Measurements from ENCODE around the gene HMCN2.
"Not testable (repeated sequence)": the region's sequence is repeated elsewhere in the genome, so short reads cannot be mapped to it uniquely, and the experiment has no call there.

The HMCN2 gene

DNA sequence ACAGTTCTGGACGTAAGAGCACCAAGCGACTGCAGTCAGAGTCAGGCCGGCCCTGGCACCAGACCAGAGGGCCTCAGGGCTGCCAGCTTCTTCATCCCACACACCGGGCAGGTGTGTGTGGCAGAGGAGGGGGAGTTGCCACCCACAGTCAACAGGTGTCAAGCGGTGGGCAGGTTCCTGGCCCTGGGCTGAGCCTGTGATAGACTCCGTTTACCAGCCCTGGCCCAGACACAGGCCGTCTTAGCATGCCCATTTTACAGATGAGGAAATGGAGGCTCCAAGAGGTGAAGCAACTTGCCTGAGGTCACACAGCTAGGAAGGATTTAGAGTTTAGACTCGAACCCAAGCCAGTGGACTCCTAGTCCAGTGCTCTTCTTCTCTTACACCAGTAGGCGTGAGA lies 71.8 kb downstream of the HMCN2 start:
- in situ Hi-C loops (cut with MboI; ENCODE audit: low pct_unique_long_range_greater_than_20kb, low sequenced_read_pairs, unreplicated experiment), result no loop called here
- TF ChIP-seq, protein P1, sequence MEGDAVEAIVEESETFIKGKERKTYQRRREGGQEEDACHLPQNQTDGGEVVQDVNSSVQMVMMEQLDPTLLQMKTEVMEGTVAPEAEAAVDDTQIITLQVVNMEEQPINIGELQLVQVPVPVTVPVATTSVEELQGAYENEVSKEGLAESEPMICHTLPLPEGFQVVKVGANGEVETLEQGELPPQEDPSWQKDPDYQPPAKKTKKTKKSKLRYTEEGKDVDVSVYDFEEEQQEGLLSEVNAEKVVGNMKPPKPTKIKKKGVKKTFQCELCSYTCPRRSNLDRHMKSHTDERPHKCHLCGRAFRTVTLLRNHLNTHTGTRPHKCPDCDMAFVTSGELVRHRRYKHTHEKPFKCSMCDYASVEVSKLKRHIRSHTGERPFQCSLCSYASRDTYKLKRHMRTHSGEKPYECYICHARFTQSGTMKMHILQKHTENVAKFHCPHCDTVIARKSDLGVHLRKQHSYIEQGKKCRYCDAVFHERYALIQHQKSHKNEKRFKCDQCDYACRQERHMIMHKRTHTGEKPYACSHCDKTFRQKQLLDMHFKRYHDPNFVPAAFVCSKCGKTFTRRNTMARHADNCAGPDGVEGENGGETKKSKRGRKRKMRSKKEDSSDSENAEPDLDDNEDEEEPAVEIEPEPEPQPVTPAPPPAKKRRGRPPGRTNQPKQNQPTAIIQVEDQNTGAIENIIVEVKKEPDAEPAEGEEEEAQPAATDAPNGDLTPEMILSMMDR (IDR thresholded peaks at IDR 0.05; ENCODE audit: extremely low read depth, insufficient read depth, missing control alignments), result no peak
- DNase-seq (ENCODE audit: low spot score), result no peak

- TF ChIP-seq, protein P1 (IDR thresholded peaks at IDR 0.05; ENCODE audit: extremely low read depth, insufficient read depth, missing control alignments), result no peak
- DNase-seq (ENCODE audit: low spot score), result no peak
- in situ Hi-C loops (cut with MboI; ENCODE audit: low pct_unique_long_range_greater_than_20kb, low sequenced_read_pairs, unreplicated experiment), result no loop called here
Measured at GRCh38 chr9:130337784-130338380, 72.3 kb downstream of the HMCN2 start.

- in situ Hi-C loops (cut with MboI; ENCODE audit: low pct_unique_long_range_greater_than_20kb, low sequenced_read_pairs, unreplicated experiment), result not testable (repeated sequence)
Measured at GRCh38 chr9:130338891-130339290, 73.3 kb downstream of the HMCN2 start.

GRCh38 chr9:130339306-130339705 lies 73.7 kb downstream of the HMCN2 start:
- in situ Hi-C loops (cut with MboI; ENCODE audit: low pct_unique_long_range_greater_than_20kb, low sequenced_read_pairs, unreplicated experiment), result no loop called here
- no peak for DNase-seq (ENCODE audit: low spot score)
- TF ChIP-seq, protein P1 (IDR thresholded peaks at IDR 0.05; ENCODE audit: extremely low read depth, insufficient read depth, missing control alignments), result no peak

More at GRCh38 chr9:130338891-130339290, 73.3 kb downstream of the HMCN2 start:
- not testable (repeated sequence) for DNase-seq (ENCODE audit: low spot score)

- TF ChIP-seq, protein P1 (IDR thresholded peaks at IDR 0.05; ENCODE audit: extremely low read depth, insufficient read depth, missing control alignments), result no peak
- in situ Hi-C loops (cut with MboI; ENCODE audit: low pct_unique_long_range_greater_than_20kb, low sequenced_read_pairs, unreplicated experiment), result no loop called here
- no peak for DNase-seq (ENCODE audit: low spot score)
Measured at GRCh38 chr9:130340011-130340410, 74.5 kb downstream of the HMCN2 start.

GRCh38 chr9:130340557-130340956 lies 75.0 kb downstream of the HMCN2 start:
- DNase-seq (ENCODE audit: low spot score); in situ Hi-C loops (cut with MboI; ENCODE audit: low pct_unique_long_range_greater_than_20kb, low sequenced_read_pairs, unreplicated experiment): not testable (repeated sequence)

DNA sequence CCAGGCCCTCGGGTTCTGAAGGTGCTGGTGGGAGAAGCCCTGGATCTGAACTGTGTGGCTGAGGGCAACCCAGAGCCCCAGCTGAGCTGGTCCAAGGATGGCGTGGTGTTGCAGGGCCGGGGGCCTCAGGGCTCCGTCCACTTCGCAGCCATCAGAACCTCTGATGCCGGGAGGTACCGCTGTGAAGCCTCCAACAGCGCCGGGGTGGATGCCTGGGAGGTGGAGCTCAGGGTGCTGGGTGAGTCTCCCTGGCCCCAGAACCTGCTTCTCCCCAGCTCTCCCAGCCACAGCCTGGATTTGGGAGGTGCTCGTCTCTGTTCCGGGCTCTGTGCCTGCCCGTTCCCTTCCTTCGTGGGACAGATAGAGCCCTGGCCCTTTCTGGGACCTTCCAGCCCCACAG lies 75.6 kb downstream of the HMCN2 start:
- no peak for DNase-seq (ENCODE audit: low spot score)
- TF ChIP-seq, protein P1 (IDR thresholded peaks at IDR 0.05; ENCODE audit: extremely low read depth, insufficient read depth, missing control alignments), result no peak
- in situ Hi-C loops (cut with MboI; ENCODE audit: low pct_unique_long_range_greater_than_20kb, low sequenced_read_pairs, unreplicated experiment), result no loop called here

Data from GM13977 (cell line).